HG03064 (cell line): Measurements from ENCODE around the gene VOPP1.
"Not testable (repeated sequence)": the region's sequence is repeated elsewhere in the genome, so short reads cannot be mapped to it uniquely, and the experiment has no call there.

Experiments
- ATAC-seq: cut with Tn5 transposase; IDR thresholded peaks from one replicate; pipeline ENCODE4 v1.9.1; 2021; ENCODE audit warnings: low read depth; ENCODE audit not compliant: unreplicated experiment

VOPP1 gene

GRCh38 chr7:55587687-55588378 is 15.5 kb upstream of the VOPP1 start:
- ATAC-seq, result no peak

- ATAC-seq, result not testable (repeated sequence)
Measured at GRCh38 chr7:55582656-55583055, 10.4 kb upstream of the VOPP1 start.

- ATAC-seq, result no peak
Measured at GRCh38 chr7:55576753-55577152, 4.5 kb upstream of the VOPP1 start.

GRCh38 chr7:55575733-55576132 is 3.4 kb upstream of the VOPP1 start:
- no peak for ATAC-seq

GRCh38 chr7:55575098-55575497 is 2.8 kb upstream of the VOPP1 start:
- no peak for ATAC-seq

- ATAC-seq, result no peak
Measured at GRCh38 chr7:55574051-55574717, 1.9 kb upstream of the VOPP1 start.

GRCh38 chr7:55573234-55573900 is 1.1 kb upstream of the VOPP1 start:
- no peak for ATAC-seq

- peak; percentile 12 for ATAC-seq
Measured at GRCh38 chr7:55571511-55572377, 558 bp downstream of the VOPP1 start.

- ATAC-seq, result no peak
Measured at GRCh38 chr7:55570939-55571338, 1.4 kb downstream of the VOPP1 start.

GRCh38 chr7:55570218-55570873 is 2.0 kb downstream of the VOPP1 start:
- no peak for ATAC-seq

GRCh38 chr7:55569797-55570196 is 2.5 kb downstream of the VOPP1 start:
- no peak for ATAC-seq

GRCh38 chr7:55569269-55569663 is 3.0 kb downstream of the VOPP1 start:
- ATAC-seq, result no peak

- no peak for ATAC-seq
Measured at GRCh38 chr7:55568613-55569268, 3.6 kb downstream of the VOPP1 start.

GRCh38 chr7:55567571-55567970 is 4.7 kb downstream of the VOPP1 start:
- ATAC-seq, result no peak

GRCh38 chr7:55565681-55566080 is 6.6 kb downstream of the VOPP1 start:
- ATAC-seq, result no peak

GRCh38 chr7:55563596-55564325 is 8.5 kb downstream of the VOPP1 start:
- no peak for ATAC-seq

GRCh38 chr7:55561690-55562089 is 10.6 kb downstream of the VOPP1 start:
- no peak for ATAC-seq

GRCh38 chr7:55558962-55559920 is 13.1 kb downstream of the VOPP1 start:
- ATAC-seq, result no peak
